A549 treated with AZD2906 at 1 μM for 4 hours (cell line): ENCODE data around the gene TSC22D3. TPM values are rescaled to one million over a fixed set of nuclear protein-coding genes. Genes with fewer than 3 reads are reported as not detected.

ENCODE experiments used
- total RNA-seq: library from RNA; stranded (reverse); fragments of 200-300 nt; extraction: Qiagen RNA extraction; gene quantifications from 5 replicates; pipeline ENCODE4 v1.2.3, GENCODE V29; 2022

TSC22D3 gene
- 228 to 283 TPM (median 259 TPM) in 5 replicates for total RNA-seq

DNA sequence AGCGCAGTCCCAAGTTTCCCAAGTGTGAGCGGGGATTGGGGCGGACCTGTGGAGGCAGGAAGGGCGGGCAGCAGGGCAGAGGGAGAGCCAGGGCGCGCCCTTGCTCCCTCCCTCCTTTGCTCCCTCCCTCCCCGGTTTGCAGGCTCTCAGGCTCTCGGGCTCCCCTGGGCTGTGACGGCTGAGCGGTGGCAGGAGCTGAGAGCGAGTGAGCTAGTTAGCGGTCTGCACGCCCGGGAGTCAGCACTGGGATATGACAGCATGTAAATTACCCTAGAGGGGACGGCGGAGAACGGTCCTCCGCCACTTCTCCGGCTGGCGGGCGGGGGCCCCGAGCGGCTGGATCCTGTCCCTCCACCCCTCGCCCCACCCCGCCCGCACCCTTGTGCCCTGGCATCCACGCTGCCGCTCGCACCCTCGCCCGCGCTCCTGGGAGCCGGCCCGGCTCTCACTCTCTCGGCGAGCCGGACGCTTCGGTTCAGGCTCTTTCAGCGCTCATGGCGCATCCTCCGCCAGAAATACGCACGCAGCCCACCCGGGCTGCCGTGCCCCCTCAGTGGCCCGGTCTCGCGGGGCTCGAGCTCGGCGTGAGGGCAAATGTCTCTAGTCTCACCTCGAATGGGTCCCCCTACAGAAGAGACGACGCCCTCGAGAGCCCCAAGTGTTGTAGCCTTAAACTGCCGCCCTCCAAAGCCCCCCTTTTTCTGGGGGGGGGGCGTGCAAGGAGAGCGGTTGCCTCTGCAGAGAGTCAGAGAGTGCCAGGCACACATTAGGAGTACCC lies at the start of gene TSC22D3:
Gene TSC22D3 (minus strand): TSS at position 54 of the 778 bp plus-strand sequence. CDS start 368 bp downstream, outside the sequence.

DNA sequence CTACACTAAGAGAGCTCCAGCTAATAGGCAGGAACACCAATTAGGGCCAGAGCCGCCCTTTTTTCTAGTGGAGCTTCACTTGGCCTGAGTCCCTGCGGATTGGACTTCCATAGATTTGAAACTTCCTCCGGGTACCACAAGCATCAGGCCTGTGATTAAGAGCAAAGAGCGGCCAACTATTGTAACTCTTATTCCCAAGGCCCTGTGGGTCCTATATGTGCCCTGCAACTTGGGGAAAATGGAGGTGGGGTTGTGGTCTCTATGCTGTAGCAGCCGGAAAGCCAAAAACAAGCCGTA lies 1.9 kb upstream of the TSC22D3 start, which contains the start of gene NCBP2L:
Gene NCBP2L (plus strand): TSS at position 198 of the 297 bp plus-strand sequence. CDS start 16,488 bp downstream, outside the sequence.

Other genes starting within 250 kb of the TSC22D3 start
- gene PRPS1, start 147.3 kb downstream of the TSC22D3 start, total RNA-seq, result 87.9 to 117 TPM (median 90.7 TPM) in 5 replicates
- not detected in 5 replicates for gene NCBP2L, start 1.9 kb upstream of the TSC22D3 start, total RNA-seq
- 6.9 to 11.4 TPM (median 8.2 TPM) in 5 replicates for gene MID2, start 50.1 kb upstream of the TSC22D3 start, total RNA-seq
- gene TEX13B, start 206.6 kb upstream of the TSC22D3 start, total RNA-seq, result not detected in 5 replicates